Activated T-helper 2 cell treated with anti-CD3 and anti-CD28 coated beads, Interferon-gamma antibody, Interleukin-2, Interleukin-4, amounts not matched to agents 10 μg/mL and 5 μg/mL and 100 μg/mL, durations not matched to agents 14 hours and 24 hours and 36 hours (primary cell): ENCODE measurements around the gene PACSIN3. TPM values are rescaled to one million over a fixed set of nuclear protein-coding genes. Genes with fewer than 3 reads are reported as not detected.

Experiments used
- DNase-seq: peaks from one replicate; pipeline ENCODE4 v3.0.0; 2021; ENCODE audit warnings: low spot score
- H3K27ac Mint-ChIP-seq: one replicate; pipeline ENCODE4 v1.8.0; 2021; ENCODE audit warnings: mixed read lengths
- H3K27me3 Mint-ChIP-seq: one replicate; pipeline ENCODE4 v1.8.0; 2021; ENCODE audit warnings: low read depth, mixed read lengths
- H3K36me3 Mint-ChIP-seq: one replicate; pipeline ENCODE4 v1.8.0; 2021; ENCODE audit warnings: low read depth, mixed read lengths
- H3K4me1 Mint-ChIP-seq: one replicate; pipeline ENCODE4 v1.8.0; 2021; ENCODE audit warnings: low read depth, mixed read lengths
- H3K4me3 Mint-ChIP-seq: one replicate; pipeline ENCODE4 v1.8.0; 2021; ENCODE audit warnings: low read depth, mild to moderate bottlenecking, moderate library complexity, mixed read lengths
- H3K9me3 Mint-ChIP-seq: one replicate; pipeline ENCODE4 v1.8.0; 2021; ENCODE audit warnings: mixed read lengths
- intact Hi-C: fragments of 100-400 bp; cut with micrococcal nuclease; formaldehyde crosslinking; loops from one replicate; pipeline ENCODE4 v1.15.1; 2023
- total RNA-seq: library from RNA; stranded (reverse); gene quantifications from 2 replicates; pipeline ENCODE4 v1.2.3, GENCODE V29; 2022

The PACSIN3 gene
- total RNA-seq, 1 donor from 2014 or later: 22.2 TPM

DNA sequence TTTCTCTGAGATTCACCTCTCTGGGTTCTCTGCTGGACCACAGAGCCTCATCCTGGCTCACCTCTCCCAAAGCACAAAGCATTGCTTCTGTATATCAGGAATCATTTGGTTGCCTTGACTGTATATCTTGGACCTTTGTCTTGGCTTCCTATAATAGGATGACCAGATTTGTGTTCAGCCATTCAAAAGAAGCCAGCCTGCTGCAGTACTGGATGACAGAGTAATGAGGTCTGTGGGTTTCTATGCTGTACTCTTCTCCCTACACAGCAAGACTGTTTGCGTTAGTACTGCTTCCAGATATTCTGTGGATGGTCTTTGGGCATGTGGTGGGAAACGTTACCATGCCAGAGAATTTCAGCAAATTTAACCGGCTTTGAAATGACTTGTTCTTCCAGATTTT is 49.3 kb downstream of the PACSIN3 start:
- H3K27ac Mint-ChIP-seq: no peak overlapping the region
- peaks cover 2% of the 10 kb centered on the region for H3K4me1 Mint-ChIP-seq
- intact Hi-C loops: no loop called here
- no peak overlapping the region for H3K4me3 Mint-ChIP-seq
- no peaks in the 10 kb centered on the region for H3K9me3 Mint-ChIP-seq
- no peak for DNase-seq
- H3K36me3 Mint-ChIP-seq: peaks cover 3% of the 10 kb centered on the region
- peaks cover 3% of the 10 kb centered on the region for H3K27me3 Mint-ChIP-seq

DNA sequence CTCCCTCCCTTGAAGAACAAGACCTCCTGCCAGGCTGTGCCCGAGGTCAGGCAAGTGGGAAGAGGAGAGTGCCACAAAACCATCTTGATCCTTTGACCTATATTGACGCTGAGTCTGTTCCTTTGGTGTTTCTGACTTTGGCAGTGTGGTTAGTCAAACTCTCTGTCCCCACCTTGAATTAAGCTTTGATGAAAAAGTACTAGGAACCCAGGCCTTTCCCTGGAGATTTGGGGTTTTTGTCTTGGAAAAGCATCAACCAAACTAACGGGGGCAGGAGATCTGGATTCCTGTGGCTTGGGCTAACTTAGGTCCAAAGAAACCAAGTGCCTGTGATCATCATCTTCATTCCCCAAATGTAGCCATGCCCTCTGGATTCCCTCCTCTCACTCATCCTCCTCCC is 49.9 kb downstream of the PACSIN3 start:
- intact Hi-C loops: no loop called here
- Mint-ChIP-seq H3K27ac (no peak overlapping the region), H3K4me1 (peaks cover 2% of the 10 kb centered on the region), H3K36me3 (peaks cover 3% of the 10 kb centered on the region), H3K4me3 (no peak overlapping the region), H3K9me3 (no peaks in the 10 kb centered on the region), H3K27me3 (peaks cover 3% of the 10 kb centered on the region)
- DNase-seq: no peak

DNA sequence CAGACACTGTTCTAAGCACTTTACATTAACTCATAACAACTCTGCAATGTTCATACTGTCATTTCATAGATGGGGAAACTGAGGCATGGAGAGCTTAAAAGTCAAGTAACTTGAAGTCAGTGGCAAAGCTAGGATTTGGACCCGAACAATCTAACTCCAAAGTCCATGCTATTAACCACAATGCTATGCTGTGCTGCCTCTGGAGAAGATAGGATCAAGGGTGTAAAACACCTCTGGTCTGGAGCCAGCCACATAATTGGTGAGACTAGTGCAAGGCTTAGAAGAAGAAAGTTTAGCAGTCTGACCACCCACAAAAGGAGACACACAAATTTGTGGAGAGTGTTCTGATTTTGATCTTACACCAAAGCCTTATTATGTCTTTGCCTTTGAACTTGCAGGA is 53.3 kb downstream of the PACSIN3 start:
- DNase-seq: no peak
- Mint-ChIP-seq H3K9me3 (no peaks in the 10 kb centered on the region), H3K4me1 (no peaks in the 10 kb centered on the region), H3K27me3 (peaks cover 3% of the 10 kb centered on the region), H3K36me3 (peaks cover 2% of the 10 kb centered on the region), H3K4me3 (no peak overlapping the region), H3K27ac (no peak overlapping the region)
- intact Hi-C loops: no loop called here

DNA sequence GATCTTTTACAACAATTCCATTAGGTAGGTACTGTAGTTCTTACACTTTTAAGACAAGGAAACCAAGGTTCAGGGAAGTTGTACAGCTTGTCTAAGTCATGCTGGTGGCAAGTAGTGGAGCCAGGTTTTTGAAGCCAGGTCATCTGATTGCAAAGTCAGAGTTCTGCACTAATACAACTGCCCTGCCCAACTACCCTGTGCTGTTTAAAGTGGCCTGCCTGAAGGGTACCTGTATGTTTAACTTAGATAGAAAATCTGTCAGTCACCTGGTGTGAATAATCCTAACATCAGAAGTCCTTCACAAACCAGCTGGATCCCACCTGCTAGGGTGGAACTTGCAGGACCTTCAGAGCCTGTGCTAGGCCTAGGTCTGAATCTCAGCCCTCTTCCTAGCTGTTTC is 53.7 kb downstream of the PACSIN3 start:
- Mint-ChIP-seq H3K27me3 (peaks cover 3% of the 10 kb centered on the region), H3K27ac (no peak overlapping the region), H3K9me3 (no peaks in the 10 kb centered on the region), H3K4me1 (no peaks in the 10 kb centered on the region), H3K4me3 (no peak overlapping the region), H3K36me3 (no peaks in the 10 kb centered on the region)
- intact Hi-C loops: no loop called here
- no peak for DNase-seq

DNA sequence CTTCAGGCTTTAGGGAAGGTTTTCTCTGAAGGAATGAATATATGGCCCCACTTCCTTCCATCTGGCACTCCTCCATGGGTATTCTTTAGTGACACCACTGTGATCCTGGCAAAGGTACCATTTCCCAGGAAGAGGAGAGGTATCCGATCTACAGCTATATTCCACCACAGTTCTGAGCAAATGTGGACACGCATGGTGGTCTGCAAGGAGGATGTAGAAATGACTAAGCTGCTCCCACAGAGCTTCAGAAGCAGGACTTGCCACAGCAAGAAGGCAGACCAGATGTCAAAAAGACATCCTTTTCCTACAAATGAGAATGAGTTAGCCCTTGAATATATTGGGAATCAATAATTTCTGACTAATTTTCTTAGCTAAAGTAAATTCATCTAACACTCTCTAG is 55.1 kb downstream of the PACSIN3 start:
- H3K36me3 Mint-ChIP-seq: no peaks in the 10 kb centered on the region
- no peaks in the 10 kb centered on the region for H3K4me1 Mint-ChIP-seq
- no peak overlapping the region for H3K4me3 Mint-ChIP-seq
- DNase-seq: no peak
- no peak overlapping the region for H3K27ac Mint-ChIP-seq
- no peaks in the 10 kb centered on the region for H3K9me3 Mint-ChIP-seq
- H3K27me3 Mint-ChIP-seq: peaks cover 3% of the 10 kb centered on the region
- intact Hi-C loops: no loop called here

DNA sequence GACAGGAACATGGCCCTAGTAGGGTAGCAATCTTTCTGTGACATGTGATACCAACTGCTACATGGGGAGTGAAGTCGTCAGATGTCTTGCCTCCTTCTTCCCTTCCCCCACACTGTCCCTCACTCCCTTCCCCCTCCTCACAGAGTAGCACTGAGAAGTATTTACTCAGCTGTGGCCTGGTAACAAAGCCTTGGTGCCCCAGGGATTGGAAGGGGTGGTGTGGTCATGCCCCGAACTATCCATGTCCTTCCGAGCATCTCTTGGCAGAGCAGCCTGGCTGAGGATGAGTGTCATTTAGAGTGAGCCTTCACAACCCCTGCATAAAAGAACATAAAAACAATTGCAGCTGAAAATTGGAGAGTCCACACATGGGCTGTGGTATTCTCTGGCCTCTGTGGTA is 55.7 kb downstream of the PACSIN3 start:
- intact Hi-C loops: no loop called here
- no peaks in the 10 kb centered on the region for H3K27me3 Mint-ChIP-seq
- DNase-seq: no peak
- no peaks in the 10 kb centered on the region for H3K9me3 Mint-ChIP-seq
- no peak overlapping the region for H3K27ac Mint-ChIP-seq
- H3K4me3 Mint-ChIP-seq: no peak overlapping the region
- H3K36me3 Mint-ChIP-seq: no peaks in the 10 kb centered on the region
- H3K4me1 Mint-ChIP-seq: no peaks in the 10 kb centered on the region

Other genes with a start within 250 kb of the PACSIN3 start
- 17.8 and 19.0 TPM in 2 replicates for gene CSTPP1, start 249.7 kb downstream of the PACSIN3 start, total RNA-seq
- gene ARFGAP2, start 9.6 kb downstream of the PACSIN3 start, total RNA-seq: 98.6 and 104 TPM in 2 replicates
- gene DDB2, start 28.5 kb upstream of the PACSIN3 start, total RNA-seq: 158 and 161 TPM in 2 replicates
- 23.2 and 24.5 TPM in 2 replicates for gene ACP2, start 62.4 kb upstream of the PACSIN3 start, total RNA-seq
- 10.8 and 11.4 TPM in 2 replicates for gene NR1H3, start 71.6 kb upstream of the PACSIN3 start, total RNA-seq
- gene MADD, start 83.7 kb upstream of the PACSIN3 start, total RNA-seq: 83.2 and 89.4 TPM in 2 replicates
- gene MYBPC3, start 166.3 kb upstream of the PACSIN3 start, total RNA-seq: not detected in 2 replicates
- gene SPI1, start 192.1 kb upstream of the PACSIN3 start, total RNA-seq: 0.11 TPM in 1 of 2 replicates, not detected in the other
- 12.5 and 15.2 TPM in 2 replicates for gene SLC39A13, start 222.2 kb upstream of the PACSIN3 start, total RNA-seq
- gene PSMC3, start 240.0 kb upstream of the PACSIN3 start, total RNA-seq: 214 and 219 TPM in 2 replicates